ENCODE results near the gene HLCS.

DNA sequence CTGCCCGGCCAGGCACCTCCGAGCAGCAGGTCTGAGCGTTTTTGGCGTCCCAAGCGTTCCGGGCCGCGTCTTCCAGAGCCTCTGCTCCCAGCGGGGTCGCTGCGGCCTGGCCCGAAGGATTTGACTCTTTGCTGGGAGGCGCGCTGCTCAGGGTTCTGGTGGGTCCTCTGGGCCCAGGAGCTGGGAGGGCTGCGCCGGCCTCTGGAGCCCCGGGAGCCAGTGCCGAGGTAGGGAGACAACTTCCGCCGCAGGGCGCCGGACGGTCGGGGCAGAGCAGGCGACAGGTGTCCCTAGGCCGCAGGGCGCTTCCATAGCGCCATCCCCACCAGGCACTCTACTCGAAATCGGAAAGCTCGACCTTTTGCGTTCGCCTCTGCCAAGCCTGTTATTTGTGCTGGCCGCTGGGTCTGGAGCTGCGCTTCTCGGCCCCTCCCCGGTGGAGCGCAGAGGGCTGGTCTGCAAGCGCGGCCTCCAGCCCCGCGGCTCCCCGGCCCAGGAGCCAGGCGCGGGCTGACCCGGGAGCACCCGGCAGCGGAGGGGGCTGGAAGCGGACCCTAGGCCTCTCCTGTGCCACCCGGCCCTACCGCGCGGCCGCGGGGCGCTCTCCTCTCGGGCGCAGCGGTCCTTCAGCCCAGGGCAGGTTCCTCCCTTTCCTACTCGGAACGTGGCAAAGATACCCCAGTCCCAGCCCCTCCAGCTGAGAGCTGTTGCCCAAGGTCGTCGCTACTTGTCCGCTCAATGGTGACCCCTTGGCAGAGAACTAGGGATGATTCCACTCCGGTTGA, 265.3 kb downstream of the HLCS start:
- TF ChIP-seq, protein P1, sequence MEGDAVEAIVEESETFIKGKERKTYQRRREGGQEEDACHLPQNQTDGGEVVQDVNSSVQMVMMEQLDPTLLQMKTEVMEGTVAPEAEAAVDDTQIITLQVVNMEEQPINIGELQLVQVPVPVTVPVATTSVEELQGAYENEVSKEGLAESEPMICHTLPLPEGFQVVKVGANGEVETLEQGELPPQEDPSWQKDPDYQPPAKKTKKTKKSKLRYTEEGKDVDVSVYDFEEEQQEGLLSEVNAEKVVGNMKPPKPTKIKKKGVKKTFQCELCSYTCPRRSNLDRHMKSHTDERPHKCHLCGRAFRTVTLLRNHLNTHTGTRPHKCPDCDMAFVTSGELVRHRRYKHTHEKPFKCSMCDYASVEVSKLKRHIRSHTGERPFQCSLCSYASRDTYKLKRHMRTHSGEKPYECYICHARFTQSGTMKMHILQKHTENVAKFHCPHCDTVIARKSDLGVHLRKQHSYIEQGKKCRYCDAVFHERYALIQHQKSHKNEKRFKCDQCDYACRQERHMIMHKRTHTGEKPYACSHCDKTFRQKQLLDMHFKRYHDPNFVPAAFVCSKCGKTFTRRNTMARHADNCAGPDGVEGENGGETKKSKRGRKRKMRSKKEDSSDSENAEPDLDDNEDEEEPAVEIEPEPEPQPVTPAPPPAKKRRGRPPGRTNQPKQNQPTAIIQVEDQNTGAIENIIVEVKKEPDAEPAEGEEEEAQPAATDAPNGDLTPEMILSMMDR (conservative IDR thresholded peaks at IDR 0.05; ENCODE audit: low read length): no peak
- TF ChIP-seq EZH2phosphoT487 (IDR thresholded peaks at IDR 0.05; ENCODE audit: borderline replicate concordance): no peak

Data from Loucy (cell line).